HepG2 (cell line): ENCODE measurements around the gene MAP2K7. TPM values are rescaled to one million over a fixed set of nuclear protein-coding genes. Genes with fewer than 3 reads are reported as not detected.

Experiments
- AGO2 ChIP-seq: fragments of 200-400 bp; formaldehyde crosslinking; optimal IDR thresholded peaks from 2 replicates; pipeline ENCODE3; 2017; ENCODE audit warnings: mild to moderate bottlenecking, low read depth, low read length, moderate library complexity
- AKAP8 ChIP-seq: sonication (generic); formaldehyde crosslinking; IDR thresholded peaks from 2 replicates; pipeline ENCODE4 v1.5.1; 2020; ENCODE audit warnings: mild to moderate bottlenecking, missing genetic modification reagents
- ARNT ChIP-seq: fragments of 450-650 bp; IDR thresholded peaks from 2 replicates; pipeline ENCODE4 v1.6.1; 2017
- ARNT2 ChIP-seq: sonication (generic); formaldehyde crosslinking; IDR thresholded peaks from 2 replicates; pipeline ENCODE4 v1.8.0; 2022; ENCODE audit warnings: mild to moderate bottlenecking, low read depth, missing genetic modification reagents, moderate library complexity
- BRD4 ChIP-seq: sonication (generic); formaldehyde crosslinking; IDR thresholded peaks from 2 replicates; pipeline ENCODE4 v1.4.0; 2020; ENCODE audit warnings: missing genetic modification reagents
- DMAP1 ChIP-seq: IDR thresholded peaks from 2 replicates; pipeline ENCODE4 v1.6.1; 2016
- GATA4 ChIP-seq: sonication (generic); IDR thresholded peaks from 2 replicates; pipeline ENCODE4 v1.6.1; 2016; ENCODE audit warnings: antibody characterized with exemption, low read depth, borderline replicate concordance
- HNF4A ChIP-seq: sonication (generic); formaldehyde crosslinking; IDR thresholded peaks from 2 replicates; pipeline ENCODE4 v1.4.0; 2020; ENCODE audit warnings: missing genetic modification reagents
- ONECUT2 ChIP-seq: sonication (generic); formaldehyde crosslinking; IDR thresholded peaks from 2 replicates; pipeline ENCODE4 v1.4.0; 2020; ENCODE audit warnings: missing genetic modification reagents
- SATB2 ChIP-seq: sonication (generic); formaldehyde crosslinking; IDR thresholded peaks from 2 replicates; pipeline ENCODE4 v1.5.0; 2020; ENCODE audit warnings: missing genetic modification reagents
- SMC3 ChIP-seq: IDR thresholded peaks from 2 replicates; pipeline ENCODE4 v1.6.1; 2011; ENCODE audit warnings: low read length, improper control_type of control experiment
- SNAPC2 ChIP-seq: sonication (generic); formaldehyde crosslinking; IDR thresholded peaks from 2 replicates; pipeline ENCODE4 v1.8.1; 2022; ENCODE audit warnings: mild to moderate bottlenecking, missing genetic modification reagents
- TFE3 ChIP-seq: IDR thresholded peaks from 2 replicates; pipeline ENCODE4 v1.6.1; 2016
- USF2 ChIP-seq, 2 experiments: sonication (generic) in 1 of 2; formaldehyde crosslinking in 1 of 2; IDR thresholded peaks; 2 replicates each; pipeline versions ENCODE4 v1.5.1 to v1.6.1; 2011 to 2020; ENCODE audit warnings: borderline replicate concordance in 1 of 2, low read depth in 1 of 2, low read length in 1 of 2, mild to moderate bottlenecking in 1 of 2, missing genetic modification reagents in 1 of 2, moderate library complexity in 1 of 2
- ZNF143 ChIP-seq: sonication (generic); formaldehyde crosslinking; IDR thresholded peaks from 2 replicates; pipeline ENCODE4 v1.4.0; 2020; ENCODE audit warnings: missing genetic modification reagents
- ZNF383 ChIP-seq: sonication (generic); formaldehyde crosslinking; IDR thresholded peaks from 2 replicates; pipeline ENCODE4 v1.4.0; 2020; ENCODE audit warnings: missing genetic modification reagents, mild to moderate bottlenecking, borderline replicate concordance
- ZNF432 ChIP-seq: sonication (generic); formaldehyde crosslinking; IDR thresholded peaks from 2 replicates; pipeline ENCODE4 v1.5.0; 2020; ENCODE audit warnings: missing genetic modification reagents, mild to moderate bottlenecking, borderline replicate concordance
- ZNF501 ChIP-seq: sonication (generic); formaldehyde crosslinking; IDR thresholded peaks from 2 replicates; pipeline ENCODE4 v1.5.1; 2020; ENCODE audit warnings: mild to moderate bottlenecking, moderate library complexity, missing genetic modification reagents
- ZNF564 ChIP-seq: sonication (generic); formaldehyde crosslinking; IDR thresholded peaks from 2 replicates; pipeline ENCODE4 v1.8.1; 2023; ENCODE audit warnings: mild to moderate bottlenecking, missing genetic modification reagents
- ZNF709 ChIP-seq: sonication (generic); formaldehyde crosslinking; IDR thresholded peaks from 2 replicates; pipeline ENCODE4 v1.5.0; 2020; ENCODE audit warnings: mild to moderate bottlenecking, missing genetic modification reagents
- ZNF775 ChIP-seq: sonication (generic); formaldehyde crosslinking; IDR thresholded peaks from 2 replicates; pipeline ENCODE4 v1.4.0; 2020; ENCODE audit warnings: missing genetic modification reagents, mild to moderate bottlenecking, moderate library complexity, borderline replicate concordance
- ZNF800 ChIP-seq: sonication (generic); formaldehyde crosslinking; IDR thresholded peaks from 2 replicates; pipeline ENCODE4 v1.4.0; 2020; ENCODE audit warnings: missing genetic modification reagents
- ZSCAN22 ChIP-seq: sonication (generic); formaldehyde crosslinking; IDR thresholded peaks from 2 replicates; pipeline ENCODE4 v1.4.0; 2020; ENCODE audit warnings: mild to moderate bottlenecking, missing genetic modification reagents
- polyA plus RNA-seq, 8 experiments: library from polyadenylated mRNA; depleted of rRNA in 3 of 8; stranded (reverse) in 7 of 8; unstranded in 1 of 8; fragments of >200 nt; fragmentation: Illumina TruSeq in 4 of 8; extraction: Trizol in 4 of 8; gene quantifications; 2 replicates each; pipeline versions ENCODE4 v1.2.1 to v1.2.3, GENCODE V29; 2011 to 2016; ENCODE audit warnings: low read depth in 4 of 8, missing spikeins in 1 of 8, mixed read lengths in 1 of 8; ENCODE audit not compliant: insufficient read depth in 1 of 8
- total RNA-seq, 5 experiments: library from RNA; depleted of rRNA; stranded (reverse); fragments of >200 nt; fragmentation: Illumina TruSeq; extraction: Trizol; gene quantifications; 2 replicates each; pipeline ENCODE4 v1.2.3, GENCODE V29; 2016; ENCODE audit warnings: low read depth in 1 of 5

Gene MAP2K7
- total and polyA plus RNA-seq, 2 of the 13 experiments (the other 11 are each of a cell fraction or from before 2014, with no cell fraction given) = 9.0 to 10.8 TPM

- TF ChIP-seq GATA4 = no peak
- TF ChIP-seq ONECUT2 (CRISPR knock-in tag) = no peak
- TF ChIP-seq AGO2 = peak; percentile 64
- no peak for TF ChIP-seq TFE3 (CRISPR knock-in tag)
- no peak for TF ChIP-seq ZNF432
- TF ChIP-seq SATB2 (CRISPR knock-in tag) = no peak; the same call in 1 of the 2 replicates
- no peak; the same call in 1 of the 2 replicates for TF ChIP-seq ZNF564 (CRISPR knock-in tag)
- no peak for TF ChIP-seq DMAP1 (CRISPR knock-in tag)
- TF ChIP-seq SMC3 = no peak
- TF ChIP-seq ZNF501 = 0 out of 2 replicates have a peak, but pooled peaks have one; percentile 9
- no peak for TF ChIP-seq USF2 (IDR thresholded peaks at IDR 0.05; ENCODE audit: low read depth, low read length)
- TF ChIP-seq USF2 (CRISPR knock-in tag; IDR thresholded peaks at IDR 0.05; ENCODE audit: borderline replicate concordance) = no peak
- 0 out of 2 replicates have a peak, but pooled peaks have one; percentile 18 for TF ChIP-seq HNF4A (CRISPR knock-in tag)
- peak; percentile 54; the same call in 1 of the 2 replicates for TF ChIP-seq ZSCAN22 (CRISPR knock-in tag)
- TF ChIP-seq ZNF383 (CRISPR knock-in tag) = no peak
- peak; percentile 85 for TF ChIP-seq ARNT2
- no peak for TF ChIP-seq ZNF143
- peak; percentile 96 for TF ChIP-seq AKAP8
- no peak for TF ChIP-seq ARNT
- TF ChIP-seq ZNF800 (CRISPR knock-in tag) = peak; percentile 69; the same call in 1 of the 2 replicates
- no peak for TF ChIP-seq ZNF775 (CRISPR knock-in tag)
- no peak for TF ChIP-seq BRD4 (CRISPR knock-in tag)
- TF ChIP-seq ZNF709 (CRISPR knock-in tag) = peak; percentile 87; the same call in 1 of the 2 replicates
- no peak for TF ChIP-seq SNAPC2 (CRISPR knock-in tag)
Observed at GRCh38 chr19:7916103-7916954, 12.7 kb downstream of the MAP2K7 start (continued).
